Measurements from ENCODE around the gene PEX14.
A peak's percentile ranks its signal among the peaks of the same experiment; 100 is the strongest.

PEX14 gene

GRCh38 chr1:10650556-10651388 is 176.0 kb downstream of the PEX14 start:
- no peak for DNase-seq (ENCODE audit: low spot score)

GRCh38 chr1:10651389-10651766 is 176.6 kb downstream of the PEX14 start:
- DNase-seq (ENCODE audit: low spot score), result no peak

- DNase-seq (ENCODE audit: low spot score), result no peak
Measured at GRCh38 chr1:10651793-10652192, 177.0 kb downstream of the PEX14 start.

- DNase-seq (ENCODE audit: low spot score), result no peak
Measured at GRCh38 chr1:10652626-10653025, 177.9 kb downstream of the PEX14 start.

GRCh38 chr1:10653370-10654125 is 178.8 kb downstream of the PEX14 start:
- no peak for DNase-seq (ENCODE audit: low spot score)

GRCh38 chr1:10655002-10655401 is 180.3 kb downstream of the PEX14 start:
- DNase-seq (ENCODE audit: low spot score), result no peak

GRCh38 chr1:10656431-10656830 is 181.7 kb downstream of the PEX14 start:
- DNase-seq (ENCODE audit: low spot score), result no peak

GRCh38 chr1:10657088-10657847 is 182.5 kb downstream of the PEX14 start:
- DNase-seq (ENCODE audit: low spot score), result no peak

- DNase-seq (ENCODE audit: low spot score), result no peak
Measured at GRCh38 chr1:10658396-10659066, 183.8 kb downstream of the PEX14 start.

GRCh38 chr1:10659218-10659617 is 184.5 kb downstream of the PEX14 start:
- DNase-seq (ENCODE audit: low spot score), result no peak

- DNase-seq (ENCODE audit: low spot score), result no peak
Measured at GRCh38 chr1:10659646-10660540, 185.1 kb downstream of the PEX14 start.

GRCh38 chr1:10661453-10661852 is 186.7 kb downstream of the PEX14 start:
- no peak for DNase-seq (ENCODE audit: low spot score)

- DNase-seq (ENCODE audit: low spot score), result no peak
Measured at GRCh38 chr1:10662090-10662688, 187.4 kb downstream of the PEX14 start.

GRCh38 chr1:10662824-10663677 is 188.3 kb downstream of the PEX14 start:
- no peak for DNase-seq (ENCODE audit: low spot score)

- peak; percentile 17 for DNase-seq (ENCODE audit: low spot score)
Measured at GRCh38 chr1:10663678-10664035, 188.9 kb downstream of the PEX14 start.

- DNase-seq (ENCODE audit: low spot score), result no peak
Measured at GRCh38 chr1:10664251-10664650, 189.5 kb downstream of the PEX14 start.

GRCh38 chr1:10665226-10665625 is 190.5 kb downstream of the PEX14 start:
- DNase-seq (ENCODE audit: low spot score), result no peak

GRCh38 chr1:10665930-10666850 is 191.4 kb downstream of the PEX14 start:
- DNase-seq (ENCODE audit: low spot score), result peak; percentile 24
